IPS DF 6.9 (cell line): ENCODE data around the gene TEF.

ENCODE experiments used
- DNase-seq: peaks from one replicate; pipeline ENCODE4 v3.0.0-alpha.2; 2013; ENCODE audit warnings: low read depth, low spot score
- H3K27ac ChIP-seq: one replicate; pipeline ENCODE4 v1.5.1; 2013; ENCODE audit warnings: low read length, control low read depth
- H3K27me3 ChIP-seq: 2 replicates; pipeline ENCODE4 v1.6.1; 2013; ENCODE audit warnings: mild to moderate bottlenecking, low read length; ENCODE audit not compliant: control insufficient read depth, insufficient read depth
- H3K36me3 ChIP-seq: 2 replicates; pipeline ENCODE4 v1.6.1; 2013; ENCODE audit warnings: low read length; ENCODE audit not compliant: control insufficient read depth, insufficient read depth
- H3K4me1 ChIP-seq: 2 replicates; pipeline ENCODE4 v1.6.1; 2013; ENCODE audit warnings: low read length; ENCODE audit not compliant: control insufficient read depth, insufficient read depth
- H3K4me3 ChIP-seq: 2 replicates; pipeline ENCODE4 v1.5.1; 2013; ENCODE audit warnings: mild to moderate bottlenecking, low read length
- H3K9me3 ChIP-seq: 2 replicates; pipeline ENCODE4 v1.6.1; 2013; ENCODE audit warnings: low read length, inconsistent platforms; ENCODE audit not compliant: control insufficient read depth, insufficient read depth
- whole genome bisulfite sequencing: extraction: QIAGEN DNeasy Blood & Tissue Kit; methylation state at CpG from one replicate; pipeline ENCODE4 v1.1.7; 2013; ENCODE audit warnings: mixed read lengths, missing lambda C conversion rate; ENCODE audit not compliant: insufficient read length, insufficient coverage; 5-methylcytosine and 5-hydroxymethylcytosine counted together

TEF gene

GRCh38 chr22:41381329-41382097 lies at the start of gene TEF:
TEF (plus strand) TSS chr22:41381942; CDS start chr22:41382045, 103 bp downstream.
- Histone ChIP-seq H3K4me3 (peak within 1 kb of the TSS; percentile 64; the same call in 1 of the 2 replicates), H3K27ac (no peak within 1 kb of the TSS), H3K4me1 (no peaks in the 10 kb centered on the region), H3K36me3 (no peaks in the 10 kb centered on the region), H3K27me3 (no peaks in the 10 kb centered on the region), H3K9me3 (no peaks in the 10 kb centered on the region)
- no CpG with 5 or more reads among the region's 84 CpGs for WGBS
- peak; percentile 96 for DNase-seq

- H3K4me1 ChIP-seq, result no peaks in the 10 kb centered on the region; the same call in 1 of the 2 replicates
- H3K9me3 ChIP-seq, result no peaks in the 10 kb centered on the region
- H3K27me3 ChIP-seq, result no peaks in the 10 kb centered on the region
- peaks cover 14% of the 10 kb centered on the region for H3K36me3 ChIP-seq
- no peak overlapping the region for H3K27ac ChIP-seq
- no CpG with 5 or more reads among the region's 15 CpGs for WGBS
- DNase-seq, result no peak
- H3K4me3 ChIP-seq, result no peak overlapping the region
These were observed 49.4 kb upstream of the TEF start for GRCh38 chr22:41332217-41332939.

- H3K9me3 ChIP-seq, result no peaks in the 10 kb centered on the region
- peaks cover 15% of the 10 kb centered on the region for H3K36me3 ChIP-seq
- H3K4me1 ChIP-seq, result no peaks in the 10 kb centered on the region; the same call in 1 of the 2 replicates
- no CpG with 5 or more reads among the region's 3 CpGs for WGBS
- H3K27ac ChIP-seq, result no peak overlapping the region
- H3K27me3 ChIP-seq, result no peaks in the 10 kb centered on the region
- H3K4me3 ChIP-seq, result no peak overlapping the region
- DNase-seq, result no peak
These were observed 47.9 kb upstream of the TEF start for GRCh38 chr22:41333806-41334205.

- H3K27me3 ChIP-seq, result no peaks in the 10 kb centered on the region
- no peak overlapping the region for H3K27ac ChIP-seq
- no peak overlapping the region for H3K4me3 ChIP-seq
- no peak for DNase-seq
- no peaks in the 10 kb centered on the region for H3K9me3 ChIP-seq
- WGBS, result no CpG with 5 or more reads among the region's 3 CpGs
- no peaks in the 10 kb centered on the region; the same call in 1 of the 2 replicates for H3K4me1 ChIP-seq
- H3K36me3 ChIP-seq, result peaks cover 17% of the 10 kb centered on the region
These were observed 47.5 kb upstream of the TEF start for GRCh38 chr22:41334215-41334614.

- Histone ChIP-seq H3K36me3 (peaks cover 17% of the 10 kb centered on the region), H3K4me1 (no peaks in the 10 kb centered on the region; the same call in 1 of the 2 replicates), H3K27ac (no peak overlapping the region), H3K27me3 (no peaks in the 10 kb centered on the region), H3K4me3 (no peak overlapping the region), H3K9me3 (no peaks in the 10 kb centered on the region)
- no CpG with 5 or more reads among the region's 11 CpGs for WGBS
- no peak for DNase-seq
These were observed 46.6 kb upstream of the TEF start for GRCh38 chr22:41334951-41335635.

GRCh38 chr22:41338614-41339212 lies 43.0 kb upstream of the TEF start:
- Histone ChIP-seq H3K9me3 (no peaks in the 10 kb centered on the region), H3K36me3 (peaks cover 13% of the 10 kb centered on the region), H3K4me1 (no peaks in the 10 kb centered on the region; the same call in 1 of the 2 replicates), H3K4me3 (no peak overlapping the region), H3K27ac (no peak overlapping the region), H3K27me3 (no peaks in the 10 kb centered on the region)
- DNase-seq, result no peak
- no CpG with 5 or more reads among the region's 14 CpGs for WGBS

- H3K36me3 ChIP-seq, result peaks cover 21% of the 10 kb centered on the region
- no CpG with 5 or more reads among the region's 18 CpGs for WGBS
- no peaks in the 10 kb centered on the region for H3K27me3 ChIP-seq
- no peak overlapping the region for H3K4me3 ChIP-seq
- no peak for DNase-seq
- H3K27ac ChIP-seq, result no peak overlapping the region
- H3K9me3 ChIP-seq, result no peaks in the 10 kb centered on the region
- no peaks in the 10 kb centered on the region for H3K4me1 ChIP-seq
These were observed 41.9 kb upstream of the TEF start for GRCh38 chr22:41339823-41340222.

- H3K9me3 ChIP-seq, result no peaks in the 10 kb centered on the region
- H3K27me3 ChIP-seq, result no peaks in the 10 kb centered on the region
- no CpG with 5 or more reads among the region's 11 CpGs for WGBS
- no peak overlapping the region for H3K4me3 ChIP-seq
- DNase-seq, result no peak
- no peak overlapping the region for H3K27ac ChIP-seq
- no peaks in the 10 kb centered on the region for H3K4me1 ChIP-seq
- peaks cover 21% of the 10 kb centered on the region for H3K36me3 ChIP-seq
These were observed 41.4 kb upstream of the TEF start for GRCh38 chr22:41340357-41340756.

GRCh38 chr22:41341012-41341411 lies 40.7 kb upstream of the TEF start:
- no peaks in the 10 kb centered on the region for H3K9me3 ChIP-seq
- no peaks in the 10 kb centered on the region for H3K27me3 ChIP-seq
- H3K4me1 ChIP-seq, result no peaks in the 10 kb centered on the region
- no peak overlapping the region for H3K27ac ChIP-seq
- H3K4me3 ChIP-seq, result no peak overlapping the region
- H3K36me3 ChIP-seq, result peaks cover 27% of the 10 kb centered on the region
- no peak for DNase-seq
- WGBS, result no CpG with 5 or more reads among the region's 8 CpGs

GRCh38 chr22:41341990-41342389 lies 39.8 kb upstream of the TEF start:
- no peaks in the 10 kb centered on the region for H3K9me3 ChIP-seq
- WGBS, result no CpG with 5 or more reads among the region's 3 CpGs
- H3K36me3 ChIP-seq, result peaks cover 32% of the 10 kb centered on the region
- H3K4me3 ChIP-seq, result no peak overlapping the region
- no peaks in the 10 kb centered on the region for H3K4me1 ChIP-seq
- no peaks in the 10 kb centered on the region for H3K27me3 ChIP-seq
- no peak overlapping the region for H3K27ac ChIP-seq
- DNase-seq, result no peak
